ENCODE measurements around the gene SNCB.
"Not testable (repeated sequence)": the region's sequence is repeated elsewhere in the genome, so short reads cannot be mapped to it uniquely, and the experiment has no call there.

The SNCB gene

GRCh38 chr5:176595386-176595943, 34.9 kb downstream of the SNCB start:
- Mint-ChIP-seq H3K27me3 (peaks cover 4% of the 10 kb centered on the region), H3K36me3 (ENCODE audit: low read depth) (no peaks in the 10 kb centered on the region), H3K4me3 (no peak overlapping the region), H3K27ac (no peak overlapping the region), H3K9me3 (no peaks in the 10 kb centered on the region), H3K4me1 (ENCODE audit: low read depth) (peaks cover 11% of the 10 kb centered on the region)

DNA sequence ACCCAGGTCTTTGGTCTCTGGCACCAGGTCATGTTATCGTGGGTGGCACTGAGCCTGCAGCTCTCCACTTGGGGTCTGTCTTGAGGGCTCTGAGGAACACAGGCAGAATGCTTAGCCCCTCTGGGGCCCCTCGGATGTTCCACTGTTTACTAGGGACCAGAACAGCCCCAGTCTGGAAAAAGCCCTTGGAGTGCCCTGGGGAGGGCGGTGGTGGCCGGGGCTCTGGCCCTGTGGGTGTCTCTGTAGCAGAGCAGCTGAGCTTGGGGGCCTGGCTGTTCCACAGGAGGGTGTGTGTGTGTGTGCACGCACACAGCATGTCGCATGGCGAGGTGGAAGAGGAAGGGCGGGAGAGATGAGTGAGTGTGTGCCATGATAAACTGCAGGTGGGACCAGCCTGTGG, 35.8 kb downstream of the SNCB start:
- H3K4me1 Mint-ChIP-seq (ENCODE audit: low read depth), result peaks cover 7% of the 10 kb centered on the region
- no peak overlapping the region for H3K27ac Mint-ChIP-seq
- peaks cover 4% of the 10 kb centered on the region for H3K27me3 Mint-ChIP-seq
- no peaks in the 10 kb centered on the region for H3K9me3 Mint-ChIP-seq
- H3K4me3 Mint-ChIP-seq, result no peak overlapping the region
- H3K36me3 Mint-ChIP-seq (ENCODE audit: low read depth), result no peaks in the 10 kb centered on the region

- Mint-ChIP-seq H3K27me3 (peaks cover 4% of the 10 kb centered on the region), H3K4me1 (ENCODE audit: low read depth) (peaks cover 7% of the 10 kb centered on the region), H3K4me3 (no peak overlapping the region), H3K9me3 (no peaks in the 10 kb centered on the region), H3K36me3 (ENCODE audit: low read depth) (no peaks in the 10 kb centered on the region), H3K27ac (no peak overlapping the region)
These were observed 37.0 kb downstream of the SNCB start for GRCh38 chr5:176593273-176593869.

DNA sequence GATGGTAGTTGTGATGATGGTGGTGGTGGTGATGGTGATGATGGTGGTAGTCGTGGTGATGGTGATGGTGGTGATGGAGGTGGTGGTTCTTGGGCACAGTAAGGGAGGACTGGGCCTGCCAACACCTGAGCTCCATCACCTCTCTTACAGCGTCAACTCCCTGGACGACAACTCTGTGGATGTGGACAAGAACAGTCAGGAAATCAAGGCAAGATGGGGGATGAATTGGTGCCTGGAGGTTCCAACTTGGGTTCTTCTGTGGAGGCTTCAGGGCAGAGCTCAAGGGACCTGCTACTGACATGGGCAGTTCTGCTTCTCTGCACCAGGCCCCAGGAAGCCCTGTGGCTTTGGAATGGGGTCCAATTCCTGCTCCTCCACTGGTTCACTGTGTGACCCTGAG, 37.8 kb downstream of the SNCB start:
- H3K27ac Mint-ChIP-seq, result no peak overlapping the region
- peaks cover 4% of the 10 kb centered on the region for H3K27me3 Mint-ChIP-seq
- no peaks in the 10 kb centered on the region for H3K9me3 Mint-ChIP-seq
- no peaks in the 10 kb centered on the region for H3K36me3 Mint-ChIP-seq (ENCODE audit: low read depth)
- no peak overlapping the region for H3K4me3 Mint-ChIP-seq
- H3K4me1 Mint-ChIP-seq (ENCODE audit: low read depth), result peaks cover 7% of the 10 kb centered on the region

GRCh38 chr5:176591667-176592066, 38.7 kb downstream of the SNCB start:
- not testable (repeated sequence) for H3K27me3 Mint-ChIP-seq; H3K4me1 Mint-ChIP-seq (ENCODE audit: low read depth); H3K27ac Mint-ChIP-seq; H3K36me3 Mint-ChIP-seq (ENCODE audit: low read depth); H3K9me3 Mint-ChIP-seq; H3K4me3 Mint-ChIP-seq

DNA sequence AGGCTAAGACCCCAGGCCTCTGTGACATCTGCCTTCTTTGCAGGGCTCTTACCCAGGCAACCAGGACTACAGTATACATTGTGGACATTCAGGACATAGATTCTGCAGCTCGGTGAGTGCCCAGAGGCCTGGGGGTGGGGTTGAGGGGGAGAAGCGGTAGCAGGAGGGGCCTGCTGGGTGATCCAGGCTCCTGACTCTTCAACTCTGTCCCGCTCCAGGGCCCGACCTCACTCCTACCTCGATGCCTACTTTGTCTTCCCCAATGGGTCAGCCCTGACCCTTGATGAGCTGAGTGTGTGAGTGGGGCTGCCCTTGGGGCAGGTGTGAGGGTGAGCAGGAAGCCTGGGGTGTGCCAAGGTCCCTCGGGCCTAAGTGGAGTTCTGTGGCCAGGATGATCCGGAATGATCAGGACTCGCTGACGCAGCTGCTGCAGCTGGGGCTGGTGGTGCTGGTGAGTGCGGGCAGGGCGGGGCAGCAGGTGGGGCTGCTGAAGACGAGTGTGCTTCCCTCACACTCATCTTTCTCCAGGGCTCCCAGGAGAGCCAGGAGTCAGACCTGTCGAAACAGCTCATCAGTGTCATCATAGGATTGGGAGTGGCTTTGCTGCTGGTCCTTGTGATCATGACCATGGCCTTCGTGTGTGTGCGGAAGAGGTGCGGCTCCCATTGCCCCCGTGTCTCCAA, 40.2 kb downstream of the SNCB start:
- H3K4me1 Mint-ChIP-seq (ENCODE audit: low read depth), result no peaks in the 10 kb centered on the region
- peaks cover 4% of the 10 kb centered on the region for H3K9me3 Mint-ChIP-seq
- no peak overlapping the region for H3K27ac Mint-ChIP-seq
- no peaks in the 10 kb centered on the region for H3K36me3 Mint-ChIP-seq (ENCODE audit: low read depth)
- no peaks in the 10 kb centered on the region for H3K27me3 Mint-ChIP-seq
- H3K4me3 Mint-ChIP-seq, result no peak overlapping the region

- Mint-ChIP-seq H3K9me3 (peaks cover 5% of the 10 kb centered on the region), H3K4me3 (no peak overlapping the region), H3K36me3 (ENCODE audit: low read depth) (no peaks in the 10 kb centered on the region), H3K27ac (no peak overlapping the region), H3K4me1 (ENCODE audit: low read depth) (no peaks in the 10 kb centered on the region), H3K27me3 (no peaks in the 10 kb centered on the region)
These were observed 41.1 kb downstream of the SNCB start for GRCh38 chr5:176589039-176589769.

- H3K27ac Mint-ChIP-seq, result no peak overlapping the region
- H3K9me3 Mint-ChIP-seq, result peaks cover 5% of the 10 kb centered on the region
- no peaks in the 10 kb centered on the region for H3K36me3 Mint-ChIP-seq (ENCODE audit: low read depth)
- no peak overlapping the region for H3K4me3 Mint-ChIP-seq
- H3K4me1 Mint-ChIP-seq (ENCODE audit: low read depth), result no peaks in the 10 kb centered on the region
- H3K27me3 Mint-ChIP-seq, result no peaks in the 10 kb centered on the region
These were observed 42.0 kb downstream of the SNCB start for GRCh38 chr5:176588297-176588696.

DNA sequence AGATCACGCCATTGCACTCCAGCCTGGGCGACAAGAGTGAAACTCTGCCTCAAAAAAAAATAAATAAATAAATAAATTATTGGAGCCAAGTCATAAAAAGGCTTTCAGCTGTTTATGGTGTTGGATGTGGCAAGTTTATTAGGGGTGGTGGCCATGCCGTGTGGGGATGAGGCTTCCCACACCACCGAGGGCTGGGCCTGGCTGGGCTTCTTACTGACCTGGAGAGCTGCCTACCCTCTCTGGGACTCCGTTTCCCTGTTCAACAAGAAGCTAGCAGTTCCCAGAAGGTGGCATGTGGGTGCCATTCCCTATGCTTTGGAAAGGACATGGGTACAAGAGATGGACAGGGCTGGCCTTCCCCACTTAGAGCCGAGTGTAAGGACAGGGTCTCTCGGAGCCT, 42.9 kb downstream of the SNCB start:
- H3K27me3 Mint-ChIP-seq, result no peaks in the 10 kb centered on the region
- H3K9me3 Mint-ChIP-seq, result peaks cover 5% of the 10 kb centered on the region
- H3K4me3 Mint-ChIP-seq, result no peak overlapping the region
- H3K36me3 Mint-ChIP-seq (ENCODE audit: low read depth), result no peaks in the 10 kb centered on the region
- H3K4me1 Mint-ChIP-seq (ENCODE audit: low read depth), result no peaks in the 10 kb centered on the region
- H3K27ac Mint-ChIP-seq, result no peak overlapping the region

DNA sequence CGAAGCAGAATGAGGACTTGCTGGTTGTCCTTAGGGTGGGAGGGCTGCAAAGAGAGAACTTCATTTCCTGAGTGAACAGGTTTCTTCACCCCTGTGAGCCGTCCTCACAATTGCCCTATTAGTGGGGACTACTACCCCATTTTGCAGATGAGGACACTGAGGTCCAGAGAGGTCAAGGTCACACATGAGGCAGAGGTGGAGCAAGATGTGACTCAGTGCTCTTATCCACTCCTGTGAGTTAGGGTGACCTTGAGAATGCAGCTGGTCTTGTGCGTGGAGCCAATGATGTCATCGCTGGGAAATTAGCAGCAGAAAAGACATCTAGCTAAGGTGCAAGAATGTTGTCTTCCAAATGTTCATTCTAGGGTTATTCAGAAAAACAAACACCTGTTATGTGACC, 47.3 kb downstream of the SNCB start:
- H3K36me3 Mint-ChIP-seq (ENCODE audit: low read depth), result no peaks in the 10 kb centered on the region
- peaks cover 5% of the 10 kb centered on the region for H3K9me3 Mint-ChIP-seq
- no peak overlapping the region for H3K4me3 Mint-ChIP-seq
- H3K4me1 Mint-ChIP-seq (ENCODE audit: low read depth), result no peaks in the 10 kb centered on the region
- H3K27ac Mint-ChIP-seq, result no peak overlapping the region
- H3K27me3 Mint-ChIP-seq, result no peaks in the 10 kb centered on the region

GRCh38 chr5:176581361-176581760, 49.0 kb downstream of the SNCB start:
- Mint-ChIP-seq H3K27ac (no peak overlapping the region), H3K4me3 (no peak overlapping the region), H3K36me3 (ENCODE audit: low read depth) (no peaks in the 10 kb centered on the region)

GRCh38 chr5:176579323-176579722, 51.0 kb downstream of the SNCB start:
- no peak overlapping the region for H3K27ac Mint-ChIP-seq
- H3K9me3 Mint-ChIP-seq, result no peaks in the 10 kb centered on the region
- H3K4me3 Mint-ChIP-seq, result no peak overlapping the region
- no peaks in the 10 kb centered on the region for H3K27me3 Mint-ChIP-seq
- no peaks in the 10 kb centered on the region for H3K36me3 Mint-ChIP-seq (ENCODE audit: low read depth)
- H3K4me1 Mint-ChIP-seq (ENCODE audit: low read depth), result no peaks in the 10 kb centered on the region

More at GRCh38 chr5:176581361-176581760, 49.0 kb downstream of the SNCB start:
- Mint-ChIP-seq H3K4me1 (ENCODE audit: low read depth) (no peaks in the 10 kb centered on the region), H3K27me3 (no peaks in the 10 kb centered on the region), H3K9me3 (peaks cover 5% of the 10 kb centered on the region)

GRCh38 chr5:176578391-176578808, 51.9 kb downstream of the SNCB start:
- no peaks in the 10 kb centered on the region for H3K9me3 Mint-ChIP-seq
- H3K27me3 Mint-ChIP-seq, result no peaks in the 10 kb centered on the region
- no peaks in the 10 kb centered on the region for H3K4me1 Mint-ChIP-seq (ENCODE audit: low read depth)
- no peaks in the 10 kb centered on the region for H3K36me3 Mint-ChIP-seq (ENCODE audit: low read depth)
- no peak overlapping the region for H3K4me3 Mint-ChIP-seq
- H3K27ac Mint-ChIP-seq, result no peak overlapping the region

DNA sequence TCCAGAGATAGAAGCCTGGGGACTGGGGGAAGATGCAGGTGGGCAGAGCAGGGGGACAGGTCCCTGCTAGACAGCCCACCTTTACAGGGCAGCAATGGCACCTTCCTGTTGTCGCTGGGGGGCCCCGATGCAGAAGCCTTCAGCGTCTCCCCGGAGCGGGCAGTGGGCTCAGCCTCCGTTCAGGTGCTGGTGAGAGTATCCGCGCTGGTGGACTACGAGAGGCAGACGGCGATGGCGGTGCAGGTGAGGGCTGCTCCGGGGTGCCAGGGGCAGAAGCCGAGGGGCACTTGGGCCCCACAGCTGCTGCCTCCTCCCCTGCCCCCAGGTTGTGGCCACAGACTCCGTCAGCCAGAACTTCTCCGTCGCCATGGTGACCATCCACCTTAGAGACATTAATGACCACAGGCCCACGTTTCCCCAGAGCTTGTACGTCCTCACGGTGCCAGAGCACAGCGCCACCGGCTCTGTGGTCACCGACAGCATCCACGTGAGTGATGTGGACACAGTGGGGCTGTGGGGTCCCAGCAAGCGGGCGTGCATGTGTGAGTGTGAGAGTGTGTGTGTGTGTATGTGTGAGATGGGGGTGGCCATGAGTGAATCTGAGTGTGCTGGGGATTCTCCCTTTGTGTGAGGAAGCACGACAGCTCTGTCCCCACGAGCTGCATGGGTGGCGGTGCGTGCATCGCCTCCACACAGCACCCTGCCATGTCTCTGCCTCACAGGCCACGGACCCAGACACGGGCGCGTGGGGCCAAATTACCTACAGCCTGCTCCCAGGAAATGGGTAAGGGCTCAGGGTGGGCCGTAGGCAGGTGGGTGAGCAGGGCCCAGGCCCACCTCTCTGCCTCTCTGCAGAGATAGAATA, 52.8 kb downstream of the SNCB start:
- no peak overlapping the region for H3K4me3 Mint-ChIP-seq
- H3K27ac Mint-ChIP-seq, result no peak overlapping the region
- H3K4me1 Mint-ChIP-seq (ENCODE audit: low read depth), result no peaks in the 10 kb centered on the region
- no peaks in the 10 kb centered on the region for H3K9me3 Mint-ChIP-seq
- H3K36me3 Mint-ChIP-seq (ENCODE audit: low read depth), result no peaks in the 10 kb centered on the region
- H3K27me3 Mint-ChIP-seq, result no peaks in the 10 kb centered on the region
